CD4-positive, alpha-beta T cell treated with Interleukin-10 for 1 hour (primary cell): ENCODE measurements around the gene PCTP.

Experiments
- DNase-seq: peaks from one replicate; pipeline ENCODE4 v3.0.0-alpha.2; 2020

The PCTP gene

DNA sequence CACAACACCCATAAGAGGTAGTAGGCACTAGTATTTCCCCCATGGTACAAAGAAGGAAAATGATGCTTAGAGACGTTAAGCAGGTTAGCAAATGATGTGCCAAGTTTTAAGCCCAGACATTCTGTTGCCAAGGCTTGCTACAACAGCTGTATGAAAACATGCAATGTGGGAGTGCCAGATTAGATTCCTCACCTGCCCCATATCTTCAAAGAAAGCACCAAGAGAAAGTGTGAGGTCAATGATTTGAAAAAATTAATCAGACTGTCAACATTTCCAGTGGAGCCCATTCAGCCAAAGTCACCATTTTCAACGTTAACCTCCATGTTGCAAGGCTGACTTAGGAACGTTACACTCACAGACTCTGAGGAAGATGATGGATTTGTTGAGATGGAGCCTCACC is 61.5 kb downstream of the PCTP start:
- no peak for DNase-seq

DNA sequence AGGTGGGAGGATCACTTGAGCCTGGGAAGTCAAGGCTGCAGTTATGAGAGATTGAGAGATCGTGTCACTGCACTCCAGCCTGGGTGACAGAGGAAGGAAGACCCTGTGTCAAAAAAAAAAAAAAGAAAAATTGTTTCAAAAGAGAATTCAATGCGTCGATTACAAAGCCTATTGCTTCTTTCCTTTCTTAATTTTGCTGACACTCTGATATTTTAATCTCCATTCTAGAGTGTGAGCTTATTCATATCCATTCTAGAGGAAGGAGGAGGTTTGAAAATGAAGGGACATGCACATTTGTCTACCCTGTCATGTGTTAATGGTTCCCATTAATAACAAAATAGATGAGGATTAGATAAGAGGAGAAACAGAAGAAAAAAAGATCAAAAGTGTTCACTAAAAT is 63.1 kb downstream of the PCTP start:
- no peak for DNase-seq

DNA sequence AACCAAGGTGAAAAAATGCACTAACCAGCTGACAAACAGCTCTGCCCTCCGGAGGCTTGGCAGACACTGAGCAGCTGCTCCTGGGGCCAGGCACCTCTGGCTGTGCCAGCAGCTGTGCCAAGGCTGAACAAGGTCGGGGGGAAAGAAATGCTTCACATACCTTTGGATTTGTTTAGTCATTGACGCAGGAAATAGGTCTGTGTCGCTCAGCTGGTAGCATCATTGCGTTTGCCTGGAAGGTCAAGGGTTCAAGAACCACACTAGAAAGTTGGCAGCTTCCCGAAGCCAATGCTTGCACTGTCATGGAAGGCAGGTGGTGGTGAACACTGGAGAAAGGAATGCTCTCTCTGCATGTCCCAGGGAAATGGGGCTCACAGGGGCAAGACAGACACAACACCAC is 63.5 kb downstream of the PCTP start:
- DNase-seq: no peak

DNA sequence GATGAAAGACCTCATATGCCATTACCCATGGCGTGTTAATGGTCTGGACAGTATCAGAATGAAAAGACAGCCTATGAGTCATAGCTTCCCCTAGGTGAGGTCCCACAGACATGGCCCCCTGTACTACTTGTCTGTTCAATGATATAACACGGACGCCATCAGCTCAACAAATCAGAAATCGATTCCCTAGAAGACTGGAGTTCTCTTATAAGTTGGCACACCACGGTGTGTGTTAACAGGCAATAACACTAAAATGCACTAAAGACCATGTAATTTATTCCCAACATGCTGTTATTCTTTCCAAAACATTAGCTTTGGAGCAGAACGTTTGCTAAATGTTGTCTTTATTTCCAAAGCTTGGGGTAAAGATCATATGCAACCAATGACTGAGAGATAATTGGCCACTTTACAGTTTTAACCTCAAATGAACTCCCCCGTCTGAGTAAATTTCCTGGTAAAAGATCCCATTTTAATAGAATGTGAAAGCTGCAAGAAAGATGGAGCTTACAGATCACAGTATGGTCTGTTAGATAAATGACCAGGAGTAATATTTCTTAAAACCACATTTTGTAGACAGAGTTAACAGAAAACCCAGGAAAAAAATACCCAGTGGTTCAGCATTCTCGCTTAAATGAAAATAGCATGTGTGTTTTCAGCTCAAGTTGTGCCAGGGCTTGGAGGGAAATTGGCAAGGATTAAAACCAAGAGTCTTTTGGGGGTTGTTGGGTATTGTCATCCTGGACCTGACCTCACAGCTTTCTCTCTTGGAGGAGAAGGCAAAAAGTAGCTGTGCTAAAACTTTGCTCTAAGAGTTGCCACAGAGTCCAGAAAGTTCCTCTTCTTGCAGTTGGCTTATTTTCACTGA is 65.9 kb downstream of the PCTP start:
- DNase-seq: no peak

GRCh38 chr17:55817397-55817709 is 66.5 kb downstream of the PCTP start:
- no peak for DNase-seq

DNA sequence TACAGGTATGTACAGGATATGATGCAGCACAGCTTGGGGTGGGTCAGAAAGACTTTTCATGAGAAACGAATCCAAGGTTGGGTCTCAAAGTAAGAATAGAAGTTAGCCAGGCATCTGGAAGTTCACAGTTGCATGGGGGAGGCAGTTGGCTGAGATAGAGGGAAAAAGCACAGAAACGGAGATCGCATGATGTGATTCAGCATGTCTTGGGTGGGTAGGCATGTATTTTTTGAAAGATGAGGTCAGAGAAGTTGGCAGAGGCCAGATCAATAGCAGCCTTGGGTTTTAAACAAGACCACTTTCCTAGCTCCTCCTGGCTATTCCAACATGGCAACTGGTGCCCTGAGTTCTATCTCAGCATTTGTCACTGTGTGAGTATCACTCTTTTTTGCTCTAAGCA is 67.2 kb downstream of the PCTP start:
- no peak for DNase-seq

DNA sequence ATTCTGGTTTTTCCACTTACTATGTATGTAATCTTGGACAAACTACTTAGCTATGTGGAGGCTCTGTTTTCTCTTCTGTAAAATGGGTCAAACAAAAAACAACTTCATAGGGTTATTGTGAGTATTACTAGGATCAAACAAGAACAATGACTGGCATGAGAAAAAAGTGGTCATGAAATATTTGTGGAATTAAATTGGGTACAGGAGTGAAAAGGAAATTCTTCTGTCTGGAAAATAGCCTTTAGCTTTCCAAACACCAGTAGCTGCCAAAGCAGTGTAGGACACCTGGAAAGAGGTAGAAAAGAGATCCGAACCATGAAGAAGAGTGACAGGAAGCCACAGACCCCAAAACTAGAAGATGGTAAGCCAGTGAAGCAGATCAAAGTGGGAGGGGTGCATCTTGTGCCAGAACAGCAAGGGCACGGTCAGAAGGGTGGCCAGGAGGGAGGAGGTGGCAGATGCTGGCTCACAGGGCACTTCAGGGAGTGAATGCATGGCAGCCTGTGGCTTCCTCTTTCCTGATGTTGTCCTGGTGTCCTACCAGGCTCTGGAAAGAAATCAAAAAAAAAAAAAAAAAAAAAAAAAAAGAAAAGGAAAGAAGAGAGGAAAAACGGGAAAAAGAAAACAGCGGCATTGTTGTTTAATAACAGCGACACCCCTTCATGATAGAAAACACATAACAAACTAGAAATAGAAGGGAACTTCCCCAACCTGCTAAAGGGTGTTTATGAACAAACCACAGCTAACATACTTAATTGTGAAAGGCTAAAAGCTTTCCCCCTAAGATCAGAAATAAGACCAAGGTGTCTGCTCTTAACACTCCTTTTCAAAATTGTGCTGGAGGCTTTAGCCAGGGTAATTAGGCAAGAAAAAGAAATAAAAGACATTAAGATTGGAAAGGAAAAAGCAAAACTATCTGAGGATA is 67.9 kb downstream of the PCTP start:
- no peak for DNase-seq

DNA sequence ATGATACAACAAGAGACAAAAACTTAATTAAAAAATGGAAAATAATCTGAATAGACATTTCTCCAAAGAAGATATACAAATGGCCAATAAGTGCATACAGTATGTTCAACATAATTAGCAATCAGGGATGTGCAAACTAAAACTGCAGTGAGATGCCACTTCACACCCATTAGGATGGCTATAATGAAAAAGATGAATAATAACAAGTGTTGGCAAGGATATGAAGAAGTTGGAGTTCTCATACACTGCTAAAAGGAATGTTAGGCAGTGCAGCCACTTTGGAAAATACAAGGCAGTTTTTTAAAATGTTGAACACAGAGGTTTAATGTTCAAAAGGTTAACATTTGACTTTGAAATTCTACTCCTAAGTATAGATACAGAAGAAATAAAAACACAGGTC is 69.8 kb downstream of the PCTP start:
- DNase-seq: no peak

DNA sequence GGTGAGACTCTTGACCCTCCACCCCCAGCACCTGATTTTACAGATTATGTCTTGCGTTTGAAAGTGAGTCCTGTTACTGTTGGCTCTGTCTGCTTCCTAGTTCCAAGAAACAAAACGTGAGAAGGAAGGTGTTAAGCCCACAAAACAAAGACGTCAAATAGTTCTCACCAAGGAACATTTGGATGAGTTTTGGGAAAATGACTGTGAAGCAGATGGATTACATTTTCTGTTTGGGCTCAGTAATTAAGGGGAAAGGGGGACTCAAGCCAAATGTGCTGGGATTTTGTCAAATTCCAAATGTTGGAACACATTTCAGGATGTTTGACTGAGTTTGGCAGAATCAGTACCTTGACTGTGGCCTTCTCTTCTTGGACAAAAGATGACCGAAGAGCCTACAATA is 71.2 kb downstream of the PCTP start:
- no peak for DNase-seq

- no peak for DNase-seq
Observed at GRCh38 chr17:55825213-55825612, 74.4 kb downstream of the PCTP start.
